HUES48 (cell line): ENCODE measurements around the gene CCDC110.
A peak's percentile ranks its signal among the peaks of the same experiment; 100 is the strongest.

Source experiments
- H3K27ac ChIP-seq: one replicate; pipeline ENCODE4 v1.7.0; 2013; ENCODE audit warnings: low read depth, low read length, inconsistent platforms
- H3K27me3 ChIP-seq: 2 replicates; pipeline ENCODE4 v1.6.1; 2013; ENCODE audit warnings: mild to moderate bottlenecking, low read length; ENCODE audit not compliant: control insufficient read depth, insufficient read depth
- H3K36me3 ChIP-seq: 2 replicates; pipeline ENCODE4 v1.6.1; 2013; ENCODE audit warnings: low read length; ENCODE audit not compliant: control insufficient read depth, insufficient read depth
- H3K4me1 ChIP-seq: 2 replicates; pipeline ENCODE4 v1.6.1; 2013; ENCODE audit warnings: mild to moderate bottlenecking, low read length; ENCODE audit not compliant: control insufficient read depth, insufficient read depth
- H3K4me3 ChIP-seq: 2 replicates; pipeline ENCODE4 v1.5.1; 2013; ENCODE audit warnings: mild to moderate bottlenecking, low read depth, low read length
- H3K9ac ChIP-seq: 2 replicates; pipeline ENCODE4 v1.6.1; 2013; ENCODE audit warnings: mild to moderate bottlenecking, low read depth, low read length, moderate library complexity
- H3K9me3 ChIP-seq: 2 replicates; pipeline ENCODE4 v1.6.1; 2013; ENCODE audit warnings: low read length; ENCODE audit not compliant: control insufficient read depth, insufficient read depth

Gene CCDC110

DNA sequence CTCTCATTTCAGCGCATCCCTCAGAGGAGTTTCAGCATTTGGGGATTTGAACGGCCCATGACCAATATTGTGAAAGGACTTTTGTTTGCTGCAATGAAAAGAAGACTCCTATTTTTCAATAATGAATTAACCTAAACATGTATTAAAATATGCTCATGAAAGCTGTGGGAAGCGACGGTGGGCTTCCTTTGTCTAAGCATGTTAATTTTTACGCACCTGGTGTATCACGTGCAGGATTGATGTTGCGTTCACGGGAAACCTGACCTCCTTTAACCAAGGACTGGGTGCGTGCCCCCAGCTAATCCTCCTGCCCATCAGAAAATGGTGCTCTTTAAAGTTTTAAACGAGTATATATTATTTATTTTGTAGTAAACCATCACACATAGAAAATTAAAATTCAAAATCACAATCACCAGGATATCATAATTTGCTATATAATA is 590 bp upstream of the CCDC110 start:
- Histone ChIP-seq H3K4me3 (peak overlapping the region; percentile 67), H3K36me3 (no peaks in the 10 kb centered on the region), H3K9ac (no peak overlapping the region), H3K9me3 (no peaks in the 10 kb centered on the region), H3K27ac (no peak overlapping the region), H3K4me1 (no peaks in the 10 kb centered on the region), H3K27me3 (peaks cover 37% of the 10 kb centered on the region)

DNA sequence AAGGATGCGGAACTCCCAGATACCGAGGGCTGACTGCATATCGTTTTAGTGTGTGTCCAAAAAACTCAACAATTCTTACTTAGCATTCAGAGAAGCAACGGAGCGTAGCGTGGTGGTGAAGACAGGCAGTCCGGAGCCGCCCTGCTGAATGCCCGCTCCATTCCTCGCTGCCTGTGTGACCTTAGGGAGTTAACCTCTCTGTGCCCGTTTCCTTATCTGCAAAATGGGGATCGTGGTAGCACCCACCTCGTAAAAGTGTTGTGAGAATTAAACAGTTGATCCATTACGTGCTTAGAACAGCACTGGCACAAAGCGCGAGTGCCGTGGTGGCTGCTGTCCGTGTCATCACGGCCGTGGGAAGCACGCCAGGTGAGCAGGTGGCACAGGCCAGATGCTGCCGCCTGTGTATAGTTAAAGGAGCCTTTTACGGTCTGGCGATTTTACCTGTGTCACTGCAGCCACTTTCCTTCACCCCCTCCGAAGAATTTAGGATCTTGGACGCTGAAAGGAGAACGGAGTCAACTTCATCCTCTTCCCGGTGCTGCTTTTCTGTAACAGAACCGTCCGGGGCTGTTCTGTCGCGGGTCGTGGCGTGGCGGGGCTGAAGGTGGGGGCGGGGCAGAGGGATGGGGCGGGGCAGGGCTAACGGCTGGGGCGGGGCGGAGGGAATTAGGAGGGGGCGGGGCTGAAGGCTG is 885 bp downstream of the CCDC110 start:
- Histone ChIP-seq H3K27ac (no peak overlapping the region), H3K27me3 (peaks cover 32% of the 10 kb centered on the region), H3K4me1 (no peaks in the 10 kb centered on the region), H3K4me3 (peak overlapping the region; percentile 93), H3K36me3 (no peaks in the 10 kb centered on the region), H3K9me3 (no peaks in the 10 kb centered on the region), H3K9ac (0 out of 2 replicates have a peak overlapping the region, but pooled peaks have one; percentile 45)

GRCh38 chr4:185469580-185470154 is 1.9 kb downstream of the CCDC110 start:
- Histone ChIP-seq H3K27ac (no peak overlapping the region), H3K4me3 (no peak overlapping the region), H3K36me3 (no peaks in the 10 kb centered on the region), H3K27me3 (peaks cover 32% of the 10 kb centered on the region), H3K9ac (no peak overlapping the region), H3K4me1 (no peaks in the 10 kb centered on the region), H3K9me3 (no peaks in the 10 kb centered on the region)

DNA sequence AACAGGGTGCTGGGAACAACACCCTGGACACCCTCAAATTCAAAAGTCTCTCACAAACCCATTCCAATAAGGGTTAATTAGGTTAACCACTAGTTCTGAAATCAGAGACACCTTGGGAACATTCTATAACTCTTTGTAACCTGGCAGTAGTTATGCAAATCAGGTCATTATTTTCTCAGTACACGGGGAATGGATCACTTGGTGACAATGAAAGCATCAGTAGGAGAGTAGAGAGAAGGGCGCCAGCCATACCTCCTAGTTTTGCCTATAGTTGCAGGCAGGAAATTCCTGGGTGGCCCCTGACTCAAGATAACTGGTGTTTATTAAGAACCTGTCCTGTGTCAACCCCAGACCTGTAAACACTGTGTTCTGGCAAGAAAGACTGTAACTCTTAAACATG is 2.5 kb downstream of the CCDC110 start:
- Histone ChIP-seq H3K9ac (no peak overlapping the region), H3K4me3 (no peak overlapping the region), H3K27ac (no peak overlapping the region), H3K36me3 (no peaks in the 10 kb centered on the region), H3K9me3 (no peaks in the 10 kb centered on the region), H3K27me3 (peaks cover 32% of the 10 kb centered on the region), H3K4me1 (0 out of 2 replicates have a peak, but pooled peaks cover 1% of the 10 kb centered on the region)

DNA sequence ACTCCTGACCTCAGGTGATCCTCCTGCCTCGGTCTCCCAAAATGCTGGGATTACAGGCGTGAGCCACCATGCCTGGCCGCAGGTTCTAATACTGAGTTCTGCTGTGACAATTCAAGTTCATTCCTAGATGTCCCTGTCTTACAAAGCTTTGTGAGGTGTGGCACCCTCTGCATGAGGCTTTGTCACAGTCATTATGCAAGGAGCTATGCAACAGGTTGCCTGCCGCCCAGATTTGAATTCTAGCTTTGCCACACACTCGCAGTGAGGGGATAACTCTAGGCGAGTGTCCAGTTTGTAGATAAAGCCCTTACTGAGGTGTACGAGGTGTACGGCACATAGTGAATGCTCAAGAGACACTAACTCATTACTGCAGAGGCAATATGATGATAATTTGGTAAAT is 3.5 kb downstream of the CCDC110 start:
- no peaks in the 10 kb centered on the region for H3K36me3 ChIP-seq
- no peak overlapping the region for H3K4me3 ChIP-seq
- H3K27ac ChIP-seq = no peak overlapping the region
- peaks cover 32% of the 10 kb centered on the region for H3K27me3 ChIP-seq
- H3K4me1 ChIP-seq = peaks cover 6% of the 10 kb centered on the region; the same call in 1 of the 2 replicates
- H3K9ac ChIP-seq = no peak overlapping the region
- no peaks in the 10 kb centered on the region for H3K9me3 ChIP-seq

DNA sequence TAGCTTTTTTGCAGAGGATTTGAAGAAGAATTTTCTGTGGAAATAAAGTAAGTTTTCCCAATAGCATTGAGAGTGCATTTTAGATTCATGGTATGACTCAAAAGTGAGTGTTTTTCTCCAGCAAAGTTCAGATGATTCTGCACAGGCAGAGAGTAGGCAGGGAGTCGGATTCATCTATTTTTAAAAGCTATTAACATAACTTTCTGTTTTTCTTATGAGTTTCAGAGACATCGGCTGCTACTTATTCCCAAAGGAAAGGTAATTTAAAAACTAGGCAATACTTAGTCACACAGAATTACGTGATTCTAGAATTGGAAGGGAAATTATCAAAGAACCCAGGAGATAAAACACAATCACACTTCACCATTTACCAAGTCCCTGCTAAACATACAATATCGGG is 4.4 kb downstream of the CCDC110 start:
- H3K27ac ChIP-seq = no peak overlapping the region
- peaks cover 6% of the 10 kb centered on the region; the same call in 1 of the 2 replicates for H3K4me1 ChIP-seq
- H3K9me3 ChIP-seq = no peaks in the 10 kb centered on the region
- H3K27me3 ChIP-seq = peaks cover 28% of the 10 kb centered on the region
- H3K36me3 ChIP-seq = no peaks in the 10 kb centered on the region
- no peak overlapping the region for H3K4me3 ChIP-seq
- H3K9ac ChIP-seq = no peak overlapping the region

- H3K36me3 ChIP-seq = no peaks in the 10 kb centered on the region
- H3K27me3 ChIP-seq = peaks cover 23% of the 10 kb centered on the region
- no peak overlapping the region for H3K9ac ChIP-seq
- H3K9me3 ChIP-seq = no peaks in the 10 kb centered on the region
- no peak overlapping the region for H3K4me3 ChIP-seq
- H3K27ac ChIP-seq = no peak overlapping the region
- peaks cover 6% of the 10 kb centered on the region; the same call in 1 of the 2 replicates for H3K4me1 ChIP-seq
Measured at GRCh38 chr4:185465707-185466106, 5.8 kb downstream of the CCDC110 start.

- no peak overlapping the region for H3K9ac ChIP-seq
- H3K4me3 ChIP-seq = no peak overlapping the region
- no peaks in the 10 kb centered on the region for H3K36me3 ChIP-seq
- H3K27me3 ChIP-seq = peaks cover 15% of the 10 kb centered on the region
- no peaks in the 10 kb centered on the region for H3K9me3 ChIP-seq
- peaks cover 6% of the 10 kb centered on the region; the same call in 1 of the 2 replicates for H3K4me1 ChIP-seq
- no peak overlapping the region for H3K27ac ChIP-seq
Measured at GRCh38 chr4:185464887-185465286, 6.6 kb downstream of the CCDC110 start.

- Histone ChIP-seq H3K4me1 (peaks cover 6% of the 10 kb centered on the region; the same call in 1 of the 2 replicates), H3K36me3 (no peaks in the 10 kb centered on the region), H3K27me3 (peaks cover 8% of the 10 kb centered on the region), H3K27ac (no peak overlapping the region), H3K9ac (no peak overlapping the region), H3K9me3 (no peaks in the 10 kb centered on the region), H3K4me3 (no peak overlapping the region)
Measured at GRCh38 chr4:185464183-185464582, 7.3 kb downstream of the CCDC110 start.

DNA sequence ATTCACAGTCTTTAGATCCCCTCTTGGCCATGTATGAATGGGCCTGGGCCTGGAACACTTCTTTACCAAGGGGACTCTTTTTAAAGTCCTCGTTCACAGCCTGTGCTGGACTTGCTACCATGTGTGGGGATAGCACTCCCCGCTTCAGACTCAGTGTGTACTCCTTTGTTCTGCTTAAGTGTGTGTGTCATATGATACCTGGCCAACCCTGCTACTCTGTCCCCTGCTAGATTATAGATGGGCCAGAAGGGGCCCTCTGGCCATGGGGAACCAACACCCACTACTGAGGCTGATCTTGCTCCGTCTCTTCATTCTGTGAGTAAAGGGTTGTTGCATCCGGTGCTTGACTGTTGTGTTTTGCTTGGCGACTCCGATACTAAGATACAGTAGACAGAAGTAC is 8.0 kb downstream of the CCDC110 start:
- H3K4me3 ChIP-seq = no peak overlapping the region
- H3K27me3 ChIP-seq = 0 out of 2 replicates have a peak, but pooled peaks cover 3% of the 10 kb centered on the region
- peaks cover 6% of the 10 kb centered on the region; the same call in 1 of the 2 replicates for H3K4me1 ChIP-seq
- H3K27ac ChIP-seq = no peak overlapping the region
- no peak overlapping the region for H3K9ac ChIP-seq
- no peaks in the 10 kb centered on the region for H3K9me3 ChIP-seq
- no peaks in the 10 kb centered on the region for H3K36me3 ChIP-seq

GRCh38 chr4:185461565-185461964 is 10.0 kb downstream of the CCDC110 start:
- H3K27ac ChIP-seq = no peak overlapping the region
- H3K27me3 ChIP-seq = no peaks in the 10 kb centered on the region
- no peaks in the 10 kb centered on the region for H3K36me3 ChIP-seq
- no peak overlapping the region for H3K9ac ChIP-seq
- H3K4me1 ChIP-seq = peaks cover 15% of the 10 kb centered on the region
- no peaks in the 10 kb centered on the region for H3K9me3 ChIP-seq
- H3K4me3 ChIP-seq = no peak overlapping the region
